Psoas muscle (tissue), 8 donors: Measurements from ENCODE around the gene CACNA2D1. TPM values are rescaled to one million over a fixed set of nuclear protein-coding genes. Genes with fewer than 3 reads are reported as not detected.
A peak's percentile ranks its signal among the peaks of the same experiment; 100 is the strongest.
"Not testable (repeated sequence)": the region's sequence is repeated elsewhere in the genome, so short reads cannot be mapped to it uniquely, and the experiment has no call there.

Experiments used
- ATAC-seq, 4 donors: fragments of 200-7000 bp; cut with Tn5 transposase; one replicate each; pipeline ENCODE4 v1.9.1; 2020; ENCODE audit warnings: moderate library complexity in 3 of 4, mild to moderate bottlenecking in 2 of 4
- DNase-seq, 2 donors: peaks; one replicate each; pipeline ENCODE4 v3.0.0-alpha.2; 2020
- H3K27ac ChIP-seq: fragments of 200-600 bp; one replicate; pipeline ENCODE4 v1.8.0; 2022
- H3K27me3 ChIP-seq, 3 donors: fragments of 200-600 bp in 1 of 3; one replicate each; pipeline versions ENCODE4 v1.6.1 to v1.8.0; 2013 to 2022; ENCODE audit warnings: low read length in 2 of 3, mild to moderate bottlenecking in 2 of 3, moderate library complexity in 1 of 3; ENCODE audit not compliant: insufficient read depth in 3 of 3
- H3K36me3 ChIP-seq, 2 donors: fragments of 200-600 bp in 1 of 2; one replicate each; pipeline versions ENCODE4 v1.6.1 to v1.8.0; 2013 to 2022; ENCODE audit warnings: low read depth in 1 of 2, mild to moderate bottlenecking in 1 of 2, moderate library complexity in 1 of 2; ENCODE audit not compliant: insufficient read depth in 1 of 2
- H3K4me1 ChIP-seq: fragments of 200-600 bp; one replicate; pipeline ENCODE4 v1.8.0; 2022
- H3K4me3 ChIP-seq: fragments of 200-600 bp; one replicate; pipeline ENCODE4 v1.8.0; 2022; ENCODE audit warnings: mild to moderate bottlenecking
- H3K9me3 ChIP-seq: fragments of 200-600 bp; one replicate; pipeline ENCODE4 v1.8.0; 2022
- WGBS, 3 donors: extraction: QIAGEN DNeasy Blood & Tissue Kit; methylation state at CpG; one replicate each; pipeline versions ENCODE4 v1.1.6 to v1.1.7; 2013; 5-methylcytosine and 5-hydroxymethylcytosine counted together
- intact Hi-C, 2 donors: fragments of 100-400 bp; cut with DNase I; formaldehyde crosslinking; loops; one replicate each; pipeline versions ENCODE4 v1.11.0 to v1.14.2; 2022
- polyA plus RNA-seq, 3 donors: library from polyadenylated mRNA; stranded (reverse); fragments of 200-250 nt; gene quantifications; one replicate each; pipeline ENCODE4 v1.2.3, GENCODE V29; 2013
- total RNA-seq, 4 donors: library from RNA; stranded (reverse); fragmentation: NEBNext Ultra II Directional in 2 of 4; extraction: Animal tissue kit (Norgen Biotek cat#: 25700) in 2 of 4; gene quantifications; one replicate each; pipeline versions ENCODE4 v1.2.1 to v1.2.4, GENCODE V29; 2021 to 2023
- TF ChIP-seq, protein P1 (sequence below): fragments of 200-600 bp; IDR thresholded peaks from one replicate; pipeline ENCODE4 v1.8.0; 2022; ENCODE audit warnings: antibody characterized with exemption
- donor health status: healthy with polysubstance abuse.
- donor health status: DM: no; HTN: no; CAD: no; lungs with moderate emphysema.
- donor health status: Bipolar disorder and iron deficiency.
- donor health status: healthy.
- donor health status: DM: yes; HTN: yes; CAD: no.
- donor health status: DM: no; HTN: no; CAD: no.
- donor health status: DM: no; HTN: no; CAD: no.
- donor health status: DM: yes; HTN: yes; CAD: no.

Gene CACNA2D1
- total and polyA plus RNA-seq, 7 donors: 10.2 to 167 (median 97.5) TPM

DNA sequence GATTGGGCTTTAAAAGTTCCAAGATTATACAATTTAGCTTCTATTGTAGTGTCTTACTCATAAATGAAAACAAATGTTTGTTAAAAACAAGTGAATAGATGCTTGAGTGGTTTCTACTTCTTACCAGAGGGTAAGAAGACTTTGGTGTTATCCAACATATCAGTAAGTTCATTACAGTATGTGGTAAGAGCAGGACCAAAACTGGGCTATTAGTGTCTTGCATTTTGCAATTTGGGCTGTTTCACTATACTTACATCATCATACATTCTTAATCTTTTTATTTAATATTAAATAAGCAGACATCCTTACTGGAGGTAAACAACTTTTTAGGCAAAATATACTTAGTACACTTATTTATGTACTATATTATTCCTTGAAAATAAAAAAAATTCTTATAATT lies 425.4 kb downstream of the CACNA2D1 start:
- intact Hi-C loops: loop anchor here in 1 of 2 donors (10.0 kb wide), 1 partner anchor 523 kb away; no protein-coding TSS in a partner anchor
- no peaks in the 10 kb centered on the region for H3K9me3 ChIP-seq
- H3K36me3 ChIP-seq: no peaks in the 10 kb centered on the region
- peaks cover 10% of the 10 kb centered on the region for H3K4me1 ChIP-seq
- H3K27me3 ChIP-seq: no peaks in the 10 kb centered on the region
- H3K4me3 ChIP-seq: no peak overlapping the region
- H3K27ac ChIP-seq: no peak overlapping the region
- TF ChIP-seq, protein P1, sequence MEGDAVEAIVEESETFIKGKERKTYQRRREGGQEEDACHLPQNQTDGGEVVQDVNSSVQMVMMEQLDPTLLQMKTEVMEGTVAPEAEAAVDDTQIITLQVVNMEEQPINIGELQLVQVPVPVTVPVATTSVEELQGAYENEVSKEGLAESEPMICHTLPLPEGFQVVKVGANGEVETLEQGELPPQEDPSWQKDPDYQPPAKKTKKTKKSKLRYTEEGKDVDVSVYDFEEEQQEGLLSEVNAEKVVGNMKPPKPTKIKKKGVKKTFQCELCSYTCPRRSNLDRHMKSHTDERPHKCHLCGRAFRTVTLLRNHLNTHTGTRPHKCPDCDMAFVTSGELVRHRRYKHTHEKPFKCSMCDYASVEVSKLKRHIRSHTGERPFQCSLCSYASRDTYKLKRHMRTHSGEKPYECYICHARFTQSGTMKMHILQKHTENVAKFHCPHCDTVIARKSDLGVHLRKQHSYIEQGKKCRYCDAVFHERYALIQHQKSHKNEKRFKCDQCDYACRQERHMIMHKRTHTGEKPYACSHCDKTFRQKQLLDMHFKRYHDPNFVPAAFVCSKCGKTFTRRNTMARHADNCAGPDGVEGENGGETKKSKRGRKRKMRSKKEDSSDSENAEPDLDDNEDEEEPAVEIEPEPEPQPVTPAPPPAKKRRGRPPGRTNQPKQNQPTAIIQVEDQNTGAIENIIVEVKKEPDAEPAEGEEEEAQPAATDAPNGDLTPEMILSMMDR: no peak
- no peak for ATAC-seq
- no peak for DNase-seq

DNA sequence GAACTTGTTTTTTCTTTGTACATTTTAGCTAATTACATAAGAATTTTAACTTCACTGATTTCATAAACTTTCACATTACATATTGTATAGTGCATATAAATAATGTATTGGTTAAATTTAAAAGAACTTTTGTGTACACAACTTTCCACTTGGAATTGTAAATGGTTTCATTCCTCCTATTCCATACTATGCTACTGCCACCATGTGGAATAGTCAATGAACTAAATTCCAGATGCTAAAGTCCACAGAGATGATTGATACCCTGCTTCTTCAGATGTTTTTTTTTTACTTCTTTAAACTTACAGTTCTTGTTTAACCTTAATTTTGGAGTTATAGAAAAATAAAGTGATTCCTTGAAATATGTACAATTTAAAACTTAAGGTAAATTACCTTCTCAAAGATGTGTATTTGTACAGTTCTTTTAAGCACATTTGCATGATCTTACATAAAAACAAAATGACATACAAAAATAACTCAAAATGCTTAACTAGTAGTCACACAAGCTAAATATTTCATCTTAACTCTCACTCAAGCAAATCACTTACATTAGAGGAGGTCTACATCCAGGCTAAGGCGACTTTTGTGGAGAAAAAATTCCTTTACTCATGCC lies 426.1 kb downstream of the CACNA2D1 start:
- WGBS, 3 donors: 87 to 90% (median 90%) methylated on average over 1 of the region's 1 CpG
- ATAC-seq (no peak), DNase-seq (no peak)
- Histone ChIP-seq H3K27ac (no peak overlapping the region), H3K4me1 (peaks cover 10% of the 10 kb centered on the region), H3K27me3 (no peaks in the 10 kb centered on the region), H3K9me3 (no peaks in the 10 kb centered on the region), H3K4me3 (no peak overlapping the region), H3K36me3 (no peaks in the 10 kb centered on the region)
- TF ChIP-seq, protein P1: peak; percentile 41
- intact Hi-C loops: loop anchor here in 1 of 2 donors (10.0 kb wide), 1 partner anchor 523 kb away; no protein-coding TSS in a partner anchor

- Histone ChIP-seq H3K36me3 (peaks cover 0 to 15% of the 10 kb centered on the region in 2 donors), H3K27me3 (no peaks in the 10 kb centered on the region), H3K9me3 (no peaks in the 10 kb centered on the region), H3K4me3 (no peak overlapping the region), H3K4me1 (peaks cover 10% of the 10 kb centered on the region), H3K27ac (no peak overlapping the region)
- TF ChIP-seq, protein P1: no peak
- no peak for DNase-seq
- 58 to 90% (median 70%) methylated on average over 2 of the region's 2 CpGs for WGBS, 3 donors
- intact Hi-C loops: loop anchor here in 1 of 2 donors (10.0 kb wide), 1 partner anchor 521 kb away; no protein-coding TSS in a partner anchor
- no peak for ATAC-seq
Observed at GRCh38 chr7:82015751-82016150, 427.8 kb downstream of the CACNA2D1 start.

- intact Hi-C loops: loop anchor here in 1 of 2 donors (10.0 kb wide), 1 partner anchor 520 kb away; no protein-coding TSS in a partner anchor
- ATAC-seq (peak; percentile 71 to 93 (median 80)), DNase-seq (peak in 1 of 2 donors; percentile 51)
- 53 to 79% (median 57%) methylated on average over 9 of the region's 9 CpGs for WGBS, 3 donors
- not testable (repeated sequence) for H3K4me1 ChIP-seq, H3K9me3 ChIP-seq, H3K27me3 ChIP-seq, H3K4me3 ChIP-seq, H3K27ac ChIP-seq
- H3K36me3 ChIP-seq: peaks cover 0 to 15% of the 10 kb centered on the region in 2 donors
Observed at GRCh38 chr7:82014574-82014973, 429.0 kb downstream of the CACNA2D1 start.

- no peak overlapping the region for H3K4me3 ChIP-seq
- H3K4me1 ChIP-seq: peaks cover 14% of the 10 kb centered on the region
- 34 to 49% (median 42%) methylated on average over 4 of the region's 4 CpGs for WGBS, 3 donors
- peaks cover 0 to 15% of the 10 kb centered on the region in 2 donors for H3K36me3 ChIP-seq
- TF ChIP-seq, protein P1: no peak
- no peaks in the 10 kb centered on the region for H3K9me3 ChIP-seq
- DNase-seq (no peak), ATAC-seq (no peak)
- intact Hi-C loops: loop anchor here in 1 of 2 donors (10.0 kb wide), 1 partner anchor 518 kb away; no protein-coding TSS in a partner anchor
- no peaks in the 10 kb centered on the region for H3K27me3 ChIP-seq
- no peak overlapping the region for H3K27ac ChIP-seq
Observed at GRCh38 chr7:82012453-82012852, 431.1 kb downstream of the CACNA2D1 start.
